DND-41 (cell line): Measurements from ENCODE around the gene BRSK2.

Experiments used
- EZH2 ChIP-seq: IDR thresholded peaks from 3 replicates; pipeline ENCODE4 v1.6.1; 2012; ENCODE audit warnings: borderline replicate concordance, low read depth, mild to moderate bottlenecking, moderate library complexity, low read length, inconsistent platforms; ENCODE audit not compliant: severe bottlenecking
- TF ChIP-seq, protein P1 (sequence below): IDR thresholded peaks from 2 replicates; pipeline ENCODE4 v1.5.1; 2012; ENCODE audit warnings: borderline replicate concordance, low read length, moderate library complexity, mild to moderate bottlenecking; ENCODE audit not compliant: poor library complexity, severe bottlenecking; ENCODE audit errors: extremely low read depth

DNA sequence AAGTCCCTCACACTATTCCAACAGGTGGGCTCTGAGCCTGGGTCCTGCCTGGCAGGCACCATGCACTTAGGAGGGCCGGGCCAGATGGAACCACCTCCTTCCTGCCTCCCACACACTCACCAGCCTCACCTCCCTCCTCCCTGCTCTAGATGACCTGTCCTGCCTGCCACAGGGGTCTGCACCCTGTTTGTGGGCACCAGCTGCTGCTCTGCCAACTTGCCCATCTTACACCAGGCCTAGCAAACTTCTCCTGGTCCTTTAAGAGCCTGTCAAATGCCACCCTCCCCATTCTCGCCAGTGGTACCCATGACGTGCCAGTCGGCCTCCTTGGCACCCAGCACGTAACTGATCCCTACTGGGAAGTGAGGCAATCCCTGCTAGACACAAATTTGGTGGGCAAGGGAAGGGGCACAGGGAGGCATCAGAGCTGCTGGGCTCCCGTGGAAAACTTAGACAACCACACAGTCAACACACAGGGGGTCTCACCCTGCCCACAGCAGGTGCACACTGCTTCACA lies 93.8 kb downstream of the BRSK2 start:
- TF ChIP-seq, protein P1, sequence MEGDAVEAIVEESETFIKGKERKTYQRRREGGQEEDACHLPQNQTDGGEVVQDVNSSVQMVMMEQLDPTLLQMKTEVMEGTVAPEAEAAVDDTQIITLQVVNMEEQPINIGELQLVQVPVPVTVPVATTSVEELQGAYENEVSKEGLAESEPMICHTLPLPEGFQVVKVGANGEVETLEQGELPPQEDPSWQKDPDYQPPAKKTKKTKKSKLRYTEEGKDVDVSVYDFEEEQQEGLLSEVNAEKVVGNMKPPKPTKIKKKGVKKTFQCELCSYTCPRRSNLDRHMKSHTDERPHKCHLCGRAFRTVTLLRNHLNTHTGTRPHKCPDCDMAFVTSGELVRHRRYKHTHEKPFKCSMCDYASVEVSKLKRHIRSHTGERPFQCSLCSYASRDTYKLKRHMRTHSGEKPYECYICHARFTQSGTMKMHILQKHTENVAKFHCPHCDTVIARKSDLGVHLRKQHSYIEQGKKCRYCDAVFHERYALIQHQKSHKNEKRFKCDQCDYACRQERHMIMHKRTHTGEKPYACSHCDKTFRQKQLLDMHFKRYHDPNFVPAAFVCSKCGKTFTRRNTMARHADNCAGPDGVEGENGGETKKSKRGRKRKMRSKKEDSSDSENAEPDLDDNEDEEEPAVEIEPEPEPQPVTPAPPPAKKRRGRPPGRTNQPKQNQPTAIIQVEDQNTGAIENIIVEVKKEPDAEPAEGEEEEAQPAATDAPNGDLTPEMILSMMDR, result no peak
- no peak for TF ChIP-seq EZH2
